K562 (cell line): ENCODE results near the gene TUBG2. TPM values are rescaled to one million over a fixed set of nuclear protein-coding genes. Genes with fewer than 3 reads are reported as not detected.

ENCODE experiments used
- CREBBP ChIP-seq: IDR thresholded peaks from one replicate; pipeline ENCODE4 v1.6.1; 2012; ENCODE audit warnings: low read depth, mild to moderate bottlenecking, control low read depth, inconsistent platforms, low read length
- EWSR1 ChIP-seq: fragments of 450-650 bp; IDR thresholded peaks from 2 replicates; pipeline ENCODE4 v1.6.1; 2018; ENCODE audit warnings: borderline replicate concordance, mild to moderate bottlenecking, low read depth, moderate library complexity; ENCODE audit not compliant: partially characterized antibody
- KAT7 ChIP-seq: sonication (generic); formaldehyde crosslinking; IDR thresholded peaks from 2 replicates; pipeline ENCODE4 v1.8.0; 2022; ENCODE audit warnings: missing genetic modification reagents, mild to moderate bottlenecking, borderline replicate concordance
- MECOM ChIP-seq: fragments of 250-450 bp; sonication (Bioruptor Pico); IDR thresholded peaks from 2 replicates; pipeline ENCODE4 v1.8.0; 2022; ENCODE audit warnings: inconsistent platforms
- NFIC ChIP-seq: fragments of 450-650 bp; IDR thresholded peaks from 2 replicates; pipeline ENCODE4 v1.6.1; 2017; ENCODE audit warnings: mild to moderate bottlenecking, inconsistent platforms
- NRF1 ChIP-seq, 2 experiments: fragments of 450-650 bp; IDR thresholded peaks in 1 of 2; conservative IDR thresholded peaks in 1 of 2; 2 replicates each; pipeline ENCODE4 v1.6.1; 2014; ENCODE audit warnings: mild to moderate bottlenecking in 2 of 2
- ZNF282 ChIP-seq: sonication (generic); formaldehyde crosslinking; IDR thresholded peaks from 2 replicates; pipeline ENCODE4 v1.8.1; 2023; ENCODE audit warnings: missing genetic modification reagents
- polyA plus RNA-seq, 8 experiments: library from polyadenylated mRNA; depleted of rRNA in 4 of 8; stranded (reverse) in 5 of 8; unstranded in 3 of 8; fragments of >200 nt; fragmentation: Nextera tagmentation in 2 of 8; fragmentation: Illumina TruSeq in 1 of 8; extraction: Ambion mirVana in 2 of 8; extraction: Trizol in 1 of 8; gene quantifications; 2 replicates each; pipeline versions ENCODE4 v1.2.1 to v1.2.3, GENCODE V29; 2011 to 2014; ENCODE audit warnings: inconsistent platforms in 1 of 8, missing spikeins in 1 of 8
- total RNA-seq, 7 experiments: library from RNA; depleted of rRNA in 6 of 7; stranded (reverse); fragments of >200 nt in 6 of 7; fragmentation: Illumina TruSeq in 2 of 7; extraction: Trizol in 2 of 7; gene quantifications; 2 replicates each; pipeline versions ENCODE4 v1.2.1 to v1.2.3, GENCODE V29; 2011 to 2021; ENCODE audit warnings: low replicate concordance in 1 of 7
- TF ChIP-seq, protein P1 (sequence below): IDR thresholded peaks from 2 replicates; pipeline ENCODE4 v1.6.1; 2011; ENCODE audit warnings: borderline replicate concordance, low read depth, mild to moderate bottlenecking, moderate library complexity, low read length; ENCODE audit not compliant: insufficient read depth, poor library complexity, severe bottlenecking
- TF ChIP-seq, protein P2 (sequence below): fragments of 250-450 bp; sonication (Bioruptor Pico); IDR thresholded peaks from 2 replicates; pipeline ENCODE4 v1.5.0; 2021
- TF ChIP-seq, protein P3 (sequence below): sonication (generic); formaldehyde crosslinking; IDR thresholded peaks from 2 replicates; pipeline ENCODE4 v1.4.0; 2020; ENCODE audit warnings: mild to moderate bottlenecking, missing genetic modification reagents
- TF ChIP-seq, protein P4 (sequence below): fragments of 450-650 bp; IDR thresholded peaks from 2 replicates; pipeline ENCODE4 v1.6.1; 2016; ENCODE audit warnings: low read depth

Gene TUBG2
- total and polyA plus RNA-seq, 9 of the 15 experiments (the other 6 are each of a cell fraction or from before 2014, with no cell fraction given) = 0.09 to 0.80 (median 0.24) TPM; not detected in 2

DNA sequence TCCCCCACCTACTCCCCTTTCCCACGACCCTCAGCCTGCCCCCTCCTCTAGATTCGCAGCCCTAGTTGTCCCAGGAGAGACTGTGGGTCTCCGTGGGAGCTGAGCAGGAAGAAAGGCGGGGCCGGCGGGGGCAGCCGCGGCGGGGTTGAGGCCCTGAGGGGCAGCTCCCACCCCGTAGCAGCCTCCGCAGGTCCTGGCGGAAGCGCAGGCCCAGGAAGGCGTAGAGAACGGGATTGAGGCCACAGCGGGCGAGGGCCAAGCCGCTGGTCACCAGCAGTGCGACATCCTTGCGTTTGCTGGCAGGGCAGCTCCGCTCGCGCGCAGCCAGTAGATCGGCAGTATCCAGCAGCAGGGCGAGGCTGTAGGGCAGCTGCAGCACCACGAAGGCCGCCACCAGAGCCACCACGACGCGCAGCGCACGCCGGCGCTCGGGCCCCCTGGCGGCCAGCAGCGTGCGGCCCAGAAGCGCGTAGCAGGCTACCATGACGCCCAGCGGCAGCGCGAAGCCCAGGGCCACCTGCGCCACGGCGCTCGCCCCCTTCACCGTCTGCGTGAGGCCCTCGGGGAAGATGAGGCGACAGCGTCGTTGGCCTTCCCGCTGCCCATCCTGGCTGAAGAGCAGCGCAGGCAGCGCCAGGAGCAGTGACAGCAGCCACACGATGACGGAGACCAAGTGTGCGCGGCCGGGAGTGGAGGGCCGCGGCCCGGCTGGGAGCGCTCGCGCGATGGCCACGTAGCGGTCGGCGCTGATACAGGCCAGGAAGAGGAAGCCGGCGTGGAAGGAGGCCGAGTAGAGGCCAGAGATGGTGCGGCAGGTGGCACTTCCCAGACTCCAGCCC is 20.6 kb downstream of the TUBG2 start (continued):
- TF ChIP-seq, protein P1, sequence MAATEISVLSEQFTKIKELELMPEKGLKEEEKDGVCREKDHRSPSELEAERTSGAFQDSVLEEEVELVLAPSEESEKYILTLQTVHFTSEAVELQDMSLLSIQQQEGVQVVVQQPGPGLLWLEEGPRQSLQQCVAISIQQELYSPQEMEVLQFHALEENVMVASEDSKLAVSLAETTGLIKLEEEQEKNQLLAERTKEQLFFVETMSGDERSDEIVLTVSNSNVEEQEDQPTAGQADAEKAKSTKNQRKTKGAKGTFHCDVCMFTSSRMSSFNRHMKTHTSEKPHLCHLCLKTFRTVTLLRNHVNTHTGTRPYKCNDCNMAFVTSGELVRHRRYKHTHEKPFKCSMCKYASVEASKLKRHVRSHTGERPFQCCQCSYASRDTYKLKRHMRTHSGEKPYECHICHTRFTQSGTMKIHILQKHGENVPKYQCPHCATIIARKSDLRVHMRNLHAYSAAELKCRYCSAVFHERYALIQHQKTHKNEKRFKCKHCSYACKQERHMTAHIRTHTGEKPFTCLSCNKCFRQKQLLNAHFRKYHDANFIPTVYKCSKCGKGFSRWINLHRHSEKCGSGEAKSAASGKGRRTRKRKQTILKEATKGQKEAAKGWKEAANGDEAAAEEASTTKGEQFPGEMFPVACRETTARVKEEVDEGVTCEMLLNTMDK = peak; percentile 80
- TF ChIP-seq NFIC = peak; percentile 2
- TF ChIP-seq EWSR1 = no peak
- TF ChIP-seq NRF1 (conservative IDR thresholded peaks at IDR 0.05 in 1 of 2, IDR thresholded peaks at IDR 0.05 in 1 of 2) = peak; percentile 60 to 70
- no peak for TF ChIP-seq CREBBP
- TF ChIP-seq, protein P2, sequence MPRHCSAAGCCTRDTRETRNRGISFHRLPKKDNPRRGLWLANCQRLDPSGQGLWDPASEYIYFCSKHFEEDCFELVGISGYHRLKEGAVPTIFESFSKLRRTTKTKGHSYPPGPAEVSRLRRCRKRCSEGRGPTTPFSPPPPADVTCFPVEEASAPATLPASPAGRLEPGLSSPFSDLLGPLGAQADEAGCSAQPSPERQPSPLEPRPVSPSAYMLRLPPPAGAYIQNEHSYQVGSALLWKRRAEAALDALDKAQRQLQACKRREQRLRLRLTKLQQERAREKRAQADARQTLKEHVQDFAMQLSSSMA (CRISPR knock-in tag) = no peak
- peak; percentile 90; the same call in 1 of the 2 replicates for TF ChIP-seq KAT7
- peak; percentile 96; the same call in 1 of the 2 replicates for TF ChIP-seq ZNF282 (CRISPR knock-in tag)
- TF ChIP-seq, protein P3, sequence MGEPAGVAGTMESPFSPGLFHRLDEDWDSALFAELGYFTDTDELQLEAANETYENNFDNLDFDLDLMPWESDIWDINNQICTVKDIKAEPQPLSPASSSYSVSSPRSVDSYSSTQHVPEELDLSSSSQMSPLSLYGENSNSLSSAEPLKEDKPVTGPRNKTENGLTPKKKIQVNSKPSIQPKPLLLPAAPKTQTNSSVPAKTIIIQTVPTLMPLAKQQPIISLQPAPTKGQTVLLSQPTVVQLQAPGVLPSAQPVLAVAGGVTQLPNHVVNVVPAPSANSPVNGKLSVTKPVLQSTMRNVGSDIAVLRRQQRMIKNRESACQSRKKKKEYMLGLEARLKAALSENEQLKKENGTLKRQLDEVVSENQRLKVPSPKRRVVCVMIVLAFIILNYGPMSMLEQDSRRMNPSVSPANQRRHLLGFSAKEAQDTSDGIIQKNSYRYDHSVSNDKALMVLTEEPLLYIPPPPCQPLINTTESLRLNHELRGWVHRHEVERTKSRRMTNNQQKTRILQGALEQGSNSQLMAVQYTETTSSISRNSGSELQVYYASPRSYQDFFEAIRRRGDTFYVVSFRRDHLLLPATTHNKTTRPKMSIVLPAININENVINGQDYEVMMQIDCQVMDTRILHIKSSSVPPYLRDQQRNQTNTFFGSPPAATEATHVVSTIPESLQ (CRISPR knock-in tag) = peak; percentile 94
- TF ChIP-seq, protein P4, sequence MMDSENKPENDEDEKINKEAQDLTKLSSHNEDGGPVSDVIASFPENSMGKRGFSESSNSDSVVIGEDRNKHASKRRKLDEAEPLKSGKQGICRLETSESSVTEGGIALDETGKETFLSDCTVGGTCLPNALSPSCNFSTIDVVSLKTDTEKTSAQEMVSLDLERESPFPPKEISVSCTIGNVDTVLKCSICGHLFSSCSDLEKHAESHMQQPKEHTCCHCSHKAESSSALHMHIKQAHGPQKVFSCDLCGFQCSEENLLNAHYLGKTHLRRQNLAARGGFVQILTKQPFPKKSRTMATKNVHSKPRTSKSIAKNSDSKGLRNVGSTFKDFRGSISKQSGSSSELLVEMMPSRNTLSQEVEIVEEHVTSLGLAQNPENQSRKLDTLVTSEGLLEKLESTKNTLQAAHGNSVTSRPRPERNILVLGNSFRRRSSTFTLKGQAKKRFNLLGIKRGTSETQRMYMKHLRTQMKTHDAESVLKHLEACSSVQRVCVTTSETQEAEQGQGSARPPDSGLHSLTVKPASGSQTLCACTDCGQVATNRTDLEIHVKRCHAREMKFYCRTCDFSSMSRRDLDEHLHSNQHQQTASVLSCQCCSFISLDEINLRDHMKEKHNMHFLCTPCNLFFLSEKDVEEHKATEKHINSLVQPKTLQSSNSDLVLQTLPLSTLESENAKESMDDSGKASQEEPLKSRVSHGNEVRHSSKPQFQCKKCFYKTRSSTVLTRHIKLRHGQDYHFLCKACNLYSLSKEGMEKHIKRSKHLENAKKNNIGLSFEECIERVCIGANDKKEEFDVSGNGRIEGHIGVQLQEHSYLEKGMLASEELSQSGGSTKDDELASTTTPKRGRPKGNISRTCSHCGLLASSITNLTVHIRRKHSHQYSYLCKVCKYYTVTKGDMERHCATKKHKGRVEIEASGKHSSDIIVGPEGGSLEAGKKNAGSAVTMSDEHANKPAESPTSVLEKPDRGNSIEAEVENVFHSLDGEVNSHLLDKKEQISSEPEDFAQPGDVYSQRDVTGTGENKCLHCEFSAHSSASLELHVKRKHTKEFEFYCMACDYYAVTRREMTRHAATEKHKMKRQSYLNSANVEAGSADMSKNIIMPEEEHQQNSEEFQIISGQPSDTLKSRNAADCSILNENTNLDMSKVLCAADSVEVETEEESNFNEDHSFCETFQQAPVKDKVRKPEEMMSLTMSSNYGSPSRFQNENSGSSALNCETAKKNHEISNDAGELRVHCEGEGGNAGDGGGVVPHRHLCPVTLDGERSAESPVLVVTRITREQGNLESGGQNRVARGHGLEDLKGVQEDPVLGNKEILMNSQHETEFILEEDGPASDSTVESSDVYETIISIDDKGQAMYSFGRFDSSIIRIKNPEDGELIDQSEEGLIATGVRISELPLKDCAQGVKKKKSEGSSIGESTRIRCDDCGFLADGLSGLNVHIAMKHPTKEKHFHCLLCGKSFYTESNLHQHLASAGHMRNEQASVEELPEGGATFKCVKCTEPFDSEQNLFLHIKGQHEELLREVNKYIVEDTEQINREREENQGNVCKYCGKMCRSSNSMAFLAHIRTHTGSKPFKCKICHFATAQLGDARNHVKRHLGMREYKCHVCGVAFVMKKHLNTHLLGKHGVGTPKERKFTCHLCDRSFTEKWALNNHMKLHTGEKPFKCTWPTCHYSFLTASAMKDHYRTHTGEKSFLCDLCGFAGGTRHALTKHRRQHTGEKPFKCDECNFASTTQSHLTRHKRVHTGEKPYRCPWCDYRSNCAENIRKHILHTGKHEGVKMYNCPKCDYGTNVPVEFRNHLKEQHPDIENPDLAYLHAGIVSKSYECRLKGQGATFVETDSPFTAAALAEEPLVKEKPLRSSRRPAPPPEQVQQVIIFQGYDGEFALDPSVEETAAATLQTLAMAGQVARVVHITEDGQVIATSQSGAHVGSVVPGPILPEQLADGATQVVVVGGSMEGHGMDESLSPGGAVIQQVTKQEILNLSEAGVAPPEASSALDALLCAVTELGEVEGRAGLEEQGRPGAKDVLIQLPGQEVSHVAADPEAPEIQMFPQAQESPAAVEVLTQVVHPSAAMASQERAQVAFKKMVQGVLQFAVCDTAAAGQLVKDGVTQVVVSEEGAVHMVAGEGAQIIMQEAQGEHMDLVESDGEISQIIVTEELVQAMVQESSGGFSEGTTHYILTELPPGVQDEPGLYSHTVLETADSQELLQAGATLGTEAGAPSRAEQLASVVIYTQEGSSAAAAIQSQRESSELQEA = no peak
- no peak for TF ChIP-seq MECOM (CRISPR knock-in tag)
